ENCODE results near the gene SLC24A4.

Gene SLC24A4

GRCh38 chr14:92470811-92471210 is 147.8 kb downstream of the SLC24A4 start:
- H3K36me3 ChIP-seq (ENCODE audit: low read depth): no peaks in the 10 kb centered on the region
- DNase-seq (ENCODE audit: low spot score) (no peak), ATAC-seq (ENCODE audit: low read depth) (no peak)
- TF ChIP-seq, protein P1, sequence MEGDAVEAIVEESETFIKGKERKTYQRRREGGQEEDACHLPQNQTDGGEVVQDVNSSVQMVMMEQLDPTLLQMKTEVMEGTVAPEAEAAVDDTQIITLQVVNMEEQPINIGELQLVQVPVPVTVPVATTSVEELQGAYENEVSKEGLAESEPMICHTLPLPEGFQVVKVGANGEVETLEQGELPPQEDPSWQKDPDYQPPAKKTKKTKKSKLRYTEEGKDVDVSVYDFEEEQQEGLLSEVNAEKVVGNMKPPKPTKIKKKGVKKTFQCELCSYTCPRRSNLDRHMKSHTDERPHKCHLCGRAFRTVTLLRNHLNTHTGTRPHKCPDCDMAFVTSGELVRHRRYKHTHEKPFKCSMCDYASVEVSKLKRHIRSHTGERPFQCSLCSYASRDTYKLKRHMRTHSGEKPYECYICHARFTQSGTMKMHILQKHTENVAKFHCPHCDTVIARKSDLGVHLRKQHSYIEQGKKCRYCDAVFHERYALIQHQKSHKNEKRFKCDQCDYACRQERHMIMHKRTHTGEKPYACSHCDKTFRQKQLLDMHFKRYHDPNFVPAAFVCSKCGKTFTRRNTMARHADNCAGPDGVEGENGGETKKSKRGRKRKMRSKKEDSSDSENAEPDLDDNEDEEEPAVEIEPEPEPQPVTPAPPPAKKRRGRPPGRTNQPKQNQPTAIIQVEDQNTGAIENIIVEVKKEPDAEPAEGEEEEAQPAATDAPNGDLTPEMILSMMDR (IDR thresholded peaks at IDR 0.05; ENCODE audit: poor library complexity, severe bottlenecking): no peak
- peaks cover 47% of the 10 kb centered on the region for H3K4me1 ChIP-seq (ENCODE audit: insufficient read depth, poor library complexity, severe bottlenecking)
- H3K9me3 ChIP-seq (ENCODE audit: severe bottlenecking): peaks cover 3% of the 10 kb centered on the region
- H3K27ac ChIP-seq (ENCODE audit: poor library complexity, severe bottlenecking): peak overlapping the region; percentile 70
- no peak overlapping the region for H3K4me3 ChIP-seq (ENCODE audit: severe bottlenecking)
- H3K27me3 ChIP-seq (ENCODE audit: insufficient read depth, poor library complexity, severe bottlenecking): no peaks in the 10 kb centered on the region

DNA sequence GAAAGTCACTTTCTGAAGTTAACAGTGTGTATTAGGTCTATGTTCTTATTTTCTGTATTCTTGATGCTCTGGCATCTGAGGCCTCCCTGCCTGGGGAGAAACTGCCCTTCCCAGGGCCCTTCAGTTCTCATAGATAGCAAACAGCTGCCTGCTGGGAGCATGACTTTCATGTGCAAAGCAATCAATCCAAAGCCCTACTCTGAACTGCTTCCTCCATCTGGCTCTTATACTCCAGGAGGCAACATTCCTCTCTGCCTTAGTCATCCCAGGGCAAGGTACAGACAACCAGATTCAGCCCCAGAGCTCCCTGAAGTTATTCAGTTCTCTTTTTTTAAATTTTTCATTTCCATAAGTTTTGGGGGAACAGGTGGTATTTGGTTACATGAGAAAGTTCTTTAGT is 149.0 kb downstream of the SLC24A4 start:
- H3K4me3 ChIP-seq (ENCODE audit: severe bottlenecking): no peak overlapping the region
- H3K27ac ChIP-seq (ENCODE audit: poor library complexity, severe bottlenecking): peak overlapping the region; percentile 70
- H3K36me3 ChIP-seq (ENCODE audit: low read depth): no peaks in the 10 kb centered on the region
- no peaks in the 10 kb centered on the region for H3K27me3 ChIP-seq (ENCODE audit: insufficient read depth, poor library complexity, severe bottlenecking)
- DNase-seq (ENCODE audit: low spot score) (peak; percentile 78), ATAC-seq (ENCODE audit: low read depth) (peak; percentile 95)
- H3K9me3 ChIP-seq (ENCODE audit: severe bottlenecking): peaks cover 2% of the 10 kb centered on the region
- peaks cover 47% of the 10 kb centered on the region for H3K4me1 ChIP-seq (ENCODE audit: insufficient read depth, poor library complexity, severe bottlenecking)
- TF ChIP-seq, protein P1 (IDR thresholded peaks at IDR 0.05; ENCODE audit: poor library complexity, severe bottlenecking): no peak

- ATAC-seq (ENCODE audit: low read depth) (no peak), DNase-seq (ENCODE audit: low spot score) (peak; percentile 12)
- Histone ChIP-seq H3K4me3 (ENCODE audit: severe bottlenecking) (no peak overlapping the region), H3K4me1 (ENCODE audit: insufficient read depth, poor library complexity, severe bottlenecking) (peaks cover 47% of the 10 kb centered on the region), H3K36me3 (ENCODE audit: low read depth) (no peaks in the 10 kb centered on the region), H3K27me3 (ENCODE audit: insufficient read depth, poor library complexity, severe bottlenecking) (no peaks in the 10 kb centered on the region), H3K9me3 (ENCODE audit: severe bottlenecking) (no peaks in the 10 kb centered on the region), H3K27ac (ENCODE audit: poor library complexity, severe bottlenecking) (peak overlapping the region; percentile 70)
- TF ChIP-seq, protein P1 (IDR thresholded peaks at IDR 0.05; ENCODE audit: poor library complexity, severe bottlenecking): no peak
Observed at GRCh38 chr14:92472860-92473259, 149.9 kb downstream of the SLC24A4 start.

DNA sequence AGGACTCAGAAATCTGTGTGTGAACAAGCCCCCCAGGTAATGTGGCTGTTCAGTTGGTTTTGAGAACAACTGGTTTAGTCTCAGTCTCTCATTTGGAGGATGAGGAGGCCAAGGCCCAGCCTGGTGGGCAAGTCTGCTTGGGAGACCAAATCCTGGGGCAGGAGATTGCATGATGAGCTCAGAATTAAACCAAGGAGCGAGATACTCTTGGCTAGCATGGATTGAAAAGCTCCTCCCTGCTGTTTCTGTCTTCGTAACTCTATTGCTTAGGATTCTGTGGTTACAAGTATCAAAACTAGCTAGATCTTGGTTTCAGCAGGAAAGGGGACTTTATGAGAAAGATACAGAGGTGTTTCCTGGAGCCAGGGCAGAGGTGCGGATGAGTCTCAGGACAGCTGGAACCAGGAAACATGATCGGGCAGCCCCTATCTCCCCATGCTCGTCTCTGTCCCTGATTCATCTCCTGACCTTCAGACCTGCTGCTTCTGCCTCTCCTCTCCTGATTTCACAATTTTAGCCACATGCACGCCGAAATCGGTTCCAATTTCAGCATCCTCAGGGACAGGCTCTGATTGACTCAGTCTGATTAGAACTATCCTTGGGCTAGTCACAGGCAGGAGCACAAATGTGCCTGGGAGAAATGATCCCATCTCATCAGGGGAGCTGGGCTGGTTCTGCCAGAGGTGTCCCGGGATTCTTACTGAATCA is 150.4 kb downstream of the SLC24A4 start:
- peaks cover 47% of the 10 kb centered on the region for H3K4me1 ChIP-seq (ENCODE audit: insufficient read depth, poor library complexity, severe bottlenecking)
- H3K27me3 ChIP-seq (ENCODE audit: insufficient read depth, poor library complexity, severe bottlenecking): no peaks in the 10 kb centered on the region
- ATAC-seq (ENCODE audit: low read depth) (peak; percentile 5; the same call in 2 of the 3 replicates), DNase-seq (ENCODE audit: low spot score) (peak; percentile 29)
- no peaks in the 10 kb centered on the region for H3K36me3 ChIP-seq (ENCODE audit: low read depth)
- no peaks in the 10 kb centered on the region for H3K9me3 ChIP-seq (ENCODE audit: severe bottlenecking)
- no peak overlapping the region for H3K4me3 ChIP-seq (ENCODE audit: severe bottlenecking)
- H3K27ac ChIP-seq (ENCODE audit: poor library complexity, severe bottlenecking): peak overlapping the region; percentile 70
- TF ChIP-seq, protein P1 (IDR thresholded peaks at IDR 0.05; ENCODE audit: poor library complexity, severe bottlenecking): no peak

- H3K4me1 ChIP-seq (ENCODE audit: insufficient read depth, poor library complexity, severe bottlenecking): peaks cover 47% of the 10 kb centered on the region
- no peaks in the 10 kb centered on the region for H3K36me3 ChIP-seq (ENCODE audit: low read depth)
- peak overlapping the region; percentile 70 for H3K27ac ChIP-seq (ENCODE audit: poor library complexity, severe bottlenecking)
- H3K27me3 ChIP-seq (ENCODE audit: insufficient read depth, poor library complexity, severe bottlenecking): no peaks in the 10 kb centered on the region
- TF ChIP-seq, protein P1 (IDR thresholded peaks at IDR 0.05; ENCODE audit: poor library complexity, severe bottlenecking): no peak
- ATAC-seq (ENCODE audit: low read depth) (no peak), DNase-seq (ENCODE audit: low spot score) (peak; percentile 52)
- no peak overlapping the region for H3K4me3 ChIP-seq (ENCODE audit: severe bottlenecking)
- H3K9me3 ChIP-seq (ENCODE audit: severe bottlenecking): no peaks in the 10 kb centered on the region
Observed at GRCh38 chr14:92473969-92474535, 151.1 kb downstream of the SLC24A4 start.

Data from RWPE2 (cell line).